EH (cell line): ENCODE results near the gene PLEKHG3.

ENCODE experiments used
- DNase-seq: peaks from one replicate; pipeline ENCODE4 v3.0.0-alpha.2; 2015; ENCODE audit warnings: low read depth

Gene PLEKHG3

DNA sequence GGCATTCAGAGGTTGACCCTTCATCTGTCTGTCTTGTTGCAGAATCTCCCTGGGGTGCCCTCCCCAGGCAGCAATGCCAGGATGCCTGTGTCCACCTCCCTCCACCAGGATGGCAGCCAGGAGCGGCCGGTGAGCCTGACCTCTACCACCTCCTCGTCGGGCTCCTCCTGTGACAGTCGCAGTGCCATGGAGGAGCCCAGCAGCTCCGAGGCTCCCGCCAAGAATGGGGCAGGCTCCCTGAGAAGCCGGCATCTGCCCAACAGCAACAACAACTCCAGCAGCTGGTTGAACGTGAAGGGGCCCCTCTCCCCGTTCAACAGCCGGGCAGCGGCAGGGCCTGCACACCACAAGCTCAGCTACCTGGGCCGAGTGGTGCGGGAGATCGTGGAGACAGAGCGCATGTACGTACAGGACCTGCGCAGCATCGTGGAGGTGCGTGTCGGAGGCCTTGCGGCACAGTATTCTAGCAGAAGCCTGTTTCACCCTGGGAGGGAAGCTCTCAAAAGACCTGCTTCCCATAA, 23.4 kb downstream of the PLEKHG3 start:
- DNase-seq, result no peak

DNA sequence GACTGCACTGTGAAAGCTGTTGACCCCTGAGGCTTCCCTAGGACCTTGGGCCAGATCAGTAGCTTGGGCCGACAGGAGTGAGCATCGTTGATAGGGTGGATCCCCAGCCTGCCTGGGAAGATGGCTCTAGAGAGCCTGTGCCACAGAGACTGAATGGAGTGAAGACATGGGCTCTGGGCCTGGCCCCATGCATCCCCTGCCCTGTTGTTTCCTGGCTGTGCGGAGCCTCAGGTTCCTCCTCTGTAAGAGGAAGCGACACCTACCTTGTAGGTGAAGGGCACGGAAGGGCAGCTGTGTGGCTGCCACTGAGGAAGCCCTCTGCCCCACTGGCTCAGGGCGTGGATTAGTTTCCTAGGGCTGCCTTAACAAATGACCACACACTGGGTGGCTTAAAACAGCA, 23.9 kb downstream of the PLEKHG3 start:
- no peak for DNase-seq

DNA sequence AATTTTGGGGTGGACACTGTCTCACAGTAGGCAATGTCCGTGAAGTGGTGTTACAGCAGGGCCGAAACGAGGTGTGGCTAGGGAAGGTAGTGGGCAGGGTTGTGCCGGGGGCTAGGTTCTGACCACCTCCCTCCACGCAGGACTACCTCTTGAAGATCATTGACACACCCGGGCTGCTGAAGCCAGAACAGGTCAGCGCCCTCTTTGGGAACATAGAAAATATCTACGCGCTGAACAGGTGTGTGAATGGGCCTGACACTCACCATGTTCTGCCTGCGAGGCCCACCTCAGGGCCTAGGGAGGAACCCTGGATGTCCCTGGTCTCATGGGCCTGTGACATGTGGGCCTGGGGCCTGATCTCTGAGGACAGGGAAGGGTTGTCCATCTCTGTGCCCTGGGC, 24.6 kb downstream of the PLEKHG3 start:
- DNase-seq, result no peak

DNA sequence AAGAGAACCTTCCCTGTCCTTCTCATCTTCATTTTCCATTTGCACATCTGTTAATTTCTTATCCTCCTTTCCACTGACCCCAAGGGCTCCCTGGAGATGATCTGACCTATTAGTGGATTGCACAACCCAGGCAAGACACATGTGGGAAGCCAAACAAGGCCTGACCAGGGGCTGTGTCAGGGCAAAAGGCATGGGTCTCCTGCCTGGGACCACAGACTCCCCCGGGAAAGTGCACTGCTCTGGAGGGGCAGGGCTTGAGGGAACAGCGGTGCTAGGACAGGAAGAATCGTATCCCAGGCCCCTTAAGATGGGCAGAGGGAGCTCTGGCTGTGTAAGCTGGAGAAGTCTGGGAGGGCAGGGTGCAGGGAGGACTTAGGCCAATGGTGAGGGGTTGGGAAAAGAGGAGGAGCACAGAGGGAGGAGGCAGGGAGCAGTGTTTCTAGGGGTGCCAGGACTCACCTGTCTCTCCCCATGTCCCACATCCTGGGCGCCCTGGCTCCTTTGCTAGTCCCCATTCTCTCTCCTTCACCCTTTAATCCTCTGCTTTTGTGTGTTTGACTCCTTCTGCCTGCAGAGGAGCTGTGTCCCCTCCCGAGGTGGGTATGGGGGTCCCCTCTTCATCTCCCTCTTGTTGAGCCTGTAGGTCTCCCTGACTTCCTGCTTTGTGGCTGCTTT, 25.3 kb downstream of the PLEKHG3 start:
- DNase-seq, result no peak

DNA sequence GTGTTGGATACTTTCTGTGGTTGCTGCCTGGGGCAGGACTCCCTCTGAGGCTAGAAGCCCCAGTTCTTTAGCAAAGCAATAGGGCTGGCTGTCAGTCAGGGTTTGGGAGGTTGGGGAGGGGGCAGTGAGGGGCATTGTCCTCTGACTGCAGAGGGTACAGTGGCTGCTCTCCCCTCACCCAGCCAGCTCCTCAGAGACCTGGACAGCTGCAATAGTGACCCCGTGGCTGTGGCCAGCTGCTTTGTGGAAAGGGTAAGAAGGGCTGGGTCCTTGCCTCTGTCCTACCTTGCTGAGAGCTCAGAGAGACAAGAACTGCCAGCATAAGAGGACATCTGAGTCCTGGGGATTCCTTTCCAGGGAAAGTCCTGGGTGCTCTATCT, 25.8 kb downstream of the PLEKHG3 start:
- DNase-seq, result no peak

DNA sequence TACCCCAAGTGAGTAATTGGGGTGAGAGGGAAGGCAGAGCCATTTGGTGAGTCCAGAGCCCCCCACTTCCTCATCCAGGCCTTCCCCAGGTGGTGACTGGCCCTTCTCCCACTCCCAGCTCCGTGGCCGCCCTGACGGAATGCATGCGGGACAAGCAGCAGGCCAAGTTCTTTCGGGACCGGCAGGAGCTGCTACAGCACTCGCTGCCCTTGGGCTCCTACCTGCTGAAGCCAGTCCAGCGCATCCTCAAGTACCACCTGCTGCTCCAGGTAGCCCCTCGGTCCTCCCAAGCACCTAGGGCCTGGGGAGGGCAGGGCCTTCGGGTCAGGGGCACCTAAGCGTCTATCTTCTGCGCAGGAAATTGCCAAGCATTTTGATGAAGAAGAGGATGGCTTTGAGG, 26.5 kb downstream of the PLEKHG3 start:
- DNase-seq, result no peak

DNA sequence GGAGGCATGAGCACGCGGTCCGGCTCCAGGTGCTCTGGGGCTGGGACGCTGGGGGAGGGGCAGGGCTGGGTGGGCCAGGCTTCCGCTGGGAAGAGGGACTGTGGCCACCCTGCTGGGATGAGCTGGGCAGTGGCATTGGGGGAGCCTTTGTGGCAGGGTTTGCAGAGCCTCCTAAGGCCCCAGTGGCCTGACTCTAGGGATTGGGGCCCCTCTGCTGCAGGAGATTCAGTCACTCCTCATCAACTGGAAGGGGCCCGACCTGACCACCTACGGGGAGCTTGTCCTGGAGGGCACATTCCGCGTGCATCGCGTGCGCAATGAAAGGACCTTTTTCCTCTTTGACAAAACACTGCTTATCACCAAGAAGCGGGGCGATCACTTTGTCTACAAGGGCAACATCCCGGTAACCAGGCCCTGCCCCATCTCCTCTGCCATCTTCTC, 26.9 kb downstream of the PLEKHG3 start:
- no peak for DNase-seq

DNA sequence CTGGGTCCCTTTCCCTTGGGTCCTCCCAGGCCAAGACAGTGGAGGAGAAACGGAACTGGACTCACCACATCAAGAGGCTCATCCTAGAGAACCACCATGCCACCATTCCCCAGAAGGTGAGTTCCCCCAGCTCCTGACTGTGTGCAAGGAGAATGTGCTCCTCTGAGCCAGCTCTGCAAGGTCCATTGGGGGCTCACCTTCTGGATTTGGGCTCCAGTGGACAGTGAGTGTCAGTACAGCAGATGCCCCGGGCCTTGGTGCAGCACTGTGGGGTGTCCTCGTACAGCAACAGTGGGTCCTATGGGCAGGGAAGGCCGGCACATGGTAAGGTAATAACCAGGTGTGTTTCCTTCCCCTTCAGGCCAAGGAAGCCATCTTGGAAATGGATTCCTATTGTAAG, 27.8 kb downstream of the PLEKHG3 start:
- no peak for DNase-seq

DNA sequence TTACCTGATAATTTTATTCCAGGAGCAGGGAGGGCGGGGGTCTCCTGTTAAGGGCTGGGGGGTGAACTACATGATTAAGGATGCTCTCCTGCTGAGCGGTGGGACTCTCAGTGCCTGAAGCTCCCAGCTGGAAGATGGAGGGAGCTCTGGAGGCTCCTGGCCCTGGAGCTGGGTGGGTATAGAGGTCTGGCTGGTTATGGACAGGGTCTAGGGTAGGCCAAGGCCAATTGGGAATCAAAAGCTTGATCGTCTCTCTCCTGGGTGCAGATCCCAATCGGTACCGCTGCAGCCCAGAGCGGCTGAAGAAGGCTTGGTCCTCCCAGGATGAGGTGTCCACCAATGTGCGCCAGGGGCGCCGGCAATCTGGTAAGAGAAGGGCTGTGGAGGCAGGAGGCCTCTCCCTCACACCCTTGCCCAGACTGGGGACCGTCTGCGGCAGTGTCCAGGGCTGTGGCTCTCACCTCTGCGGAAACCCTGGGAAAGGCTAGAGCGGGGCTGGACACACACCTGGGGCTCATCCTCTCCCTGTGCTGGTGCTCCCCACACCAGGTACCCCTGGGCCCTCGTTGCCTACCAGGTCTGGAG, 28.4 kb downstream of the PLEKHG3 start:
- no peak for DNase-seq

DNA sequence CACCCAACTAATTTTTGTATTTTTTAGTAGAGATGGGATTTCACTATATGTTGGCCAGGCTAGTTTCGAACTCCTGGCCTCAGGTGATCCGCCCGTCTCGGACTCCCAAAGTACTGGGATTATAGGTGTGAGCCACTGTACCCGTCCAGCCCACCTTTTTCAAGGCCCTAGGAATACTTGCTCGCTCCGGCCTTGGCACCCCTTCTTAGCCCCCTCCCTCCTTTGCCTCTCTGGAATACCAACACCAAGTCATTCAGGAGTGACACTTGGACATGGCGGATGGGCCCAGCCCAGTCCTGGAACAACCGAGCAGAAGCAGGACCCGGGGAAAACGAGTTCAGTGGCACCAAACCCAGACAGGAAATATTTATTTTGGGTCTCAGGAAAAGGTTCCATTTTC, 29.1 kb downstream of the PLEKHG3 start:
- no peak for DNase-seq

DNA sequence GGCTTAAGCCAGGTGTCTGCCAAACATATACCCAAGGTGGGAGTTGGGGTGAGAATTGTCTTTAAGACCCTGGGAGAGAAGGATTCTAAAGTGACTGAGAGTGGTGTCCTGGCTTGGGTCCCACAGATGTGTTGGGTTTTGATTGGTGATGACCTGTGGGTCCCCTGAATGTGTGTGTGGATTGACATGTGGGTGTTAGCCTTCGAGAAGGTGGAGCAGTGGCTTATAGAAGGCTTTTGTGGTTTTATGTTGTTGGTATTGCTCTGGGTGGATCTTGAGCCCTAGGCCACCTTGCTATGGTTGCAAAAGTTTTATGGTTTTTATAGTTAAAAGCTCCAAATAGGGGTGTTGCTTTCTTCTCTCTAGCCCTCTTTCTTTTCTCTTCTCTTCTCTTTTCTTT, 29.7 kb downstream of the PLEKHG3 start:
- DNase-seq, result no peak

DNA sequence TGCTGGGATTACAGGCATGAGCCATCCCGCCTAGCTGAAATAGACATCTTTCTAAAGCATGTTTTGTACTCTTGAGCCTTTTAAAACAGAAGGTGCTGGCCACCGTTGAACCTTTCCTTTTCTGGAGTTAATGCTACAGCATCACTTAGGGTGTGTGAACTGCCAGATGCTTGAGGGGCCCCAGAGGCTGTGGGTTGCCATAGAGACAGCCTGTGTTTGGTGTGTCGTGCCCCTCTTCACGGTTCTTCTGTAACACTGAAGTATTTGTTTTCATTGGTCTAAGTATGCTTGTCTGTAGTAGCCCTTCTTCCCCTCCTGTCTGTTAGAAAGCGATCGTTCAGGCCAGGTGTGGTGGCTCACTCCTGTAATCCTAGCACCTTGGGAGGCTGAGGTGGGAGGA, 30.8 kb downstream of the PLEKHG3 start:
- DNase-seq, result no peak

DNA sequence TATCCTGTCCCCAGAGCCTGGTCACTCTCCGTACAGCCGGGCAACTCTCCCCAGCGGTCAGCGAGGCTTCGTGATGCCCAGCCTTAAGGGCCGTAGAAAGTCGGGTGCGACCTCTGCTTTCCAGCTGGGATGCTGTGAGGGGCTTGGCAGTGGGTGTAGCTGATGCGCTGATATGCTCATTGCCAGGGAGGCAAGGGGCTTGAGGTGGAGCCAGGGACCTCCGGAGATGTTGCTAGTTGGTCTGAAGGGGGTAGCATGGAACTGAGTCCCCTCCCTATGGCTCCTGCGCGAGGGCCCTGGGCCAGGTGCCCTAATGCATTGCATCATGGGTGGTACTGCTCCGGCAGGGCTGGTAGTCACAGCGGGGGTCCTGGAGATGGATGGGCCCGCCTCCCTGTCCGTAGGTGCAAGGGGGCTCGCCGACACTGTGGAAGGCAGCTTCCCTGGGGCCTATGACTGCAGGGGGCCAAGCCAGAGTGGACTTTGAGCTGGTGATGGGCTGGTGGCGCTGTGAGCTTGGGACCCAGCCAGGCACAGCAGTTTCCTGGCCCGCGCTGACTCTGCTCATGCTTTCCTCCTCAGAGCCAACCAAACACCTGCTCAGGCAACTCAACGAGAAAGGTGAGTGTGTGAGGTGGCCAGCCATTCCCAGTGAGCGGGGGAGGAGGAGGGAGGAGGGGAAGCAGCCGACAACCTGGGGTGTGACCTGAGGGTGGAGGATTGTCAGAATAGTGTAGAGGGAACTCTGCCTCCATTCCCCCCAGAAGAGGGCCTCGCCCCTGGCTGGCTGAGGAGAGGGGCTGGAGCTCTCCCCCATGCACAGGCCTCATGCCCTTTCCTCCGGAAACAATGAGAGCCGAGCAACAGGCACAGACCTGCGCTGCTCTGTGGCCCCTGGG, 32.3 kb downstream of the PLEKHG3 start:
- DNase-seq, result no peak

DNA sequence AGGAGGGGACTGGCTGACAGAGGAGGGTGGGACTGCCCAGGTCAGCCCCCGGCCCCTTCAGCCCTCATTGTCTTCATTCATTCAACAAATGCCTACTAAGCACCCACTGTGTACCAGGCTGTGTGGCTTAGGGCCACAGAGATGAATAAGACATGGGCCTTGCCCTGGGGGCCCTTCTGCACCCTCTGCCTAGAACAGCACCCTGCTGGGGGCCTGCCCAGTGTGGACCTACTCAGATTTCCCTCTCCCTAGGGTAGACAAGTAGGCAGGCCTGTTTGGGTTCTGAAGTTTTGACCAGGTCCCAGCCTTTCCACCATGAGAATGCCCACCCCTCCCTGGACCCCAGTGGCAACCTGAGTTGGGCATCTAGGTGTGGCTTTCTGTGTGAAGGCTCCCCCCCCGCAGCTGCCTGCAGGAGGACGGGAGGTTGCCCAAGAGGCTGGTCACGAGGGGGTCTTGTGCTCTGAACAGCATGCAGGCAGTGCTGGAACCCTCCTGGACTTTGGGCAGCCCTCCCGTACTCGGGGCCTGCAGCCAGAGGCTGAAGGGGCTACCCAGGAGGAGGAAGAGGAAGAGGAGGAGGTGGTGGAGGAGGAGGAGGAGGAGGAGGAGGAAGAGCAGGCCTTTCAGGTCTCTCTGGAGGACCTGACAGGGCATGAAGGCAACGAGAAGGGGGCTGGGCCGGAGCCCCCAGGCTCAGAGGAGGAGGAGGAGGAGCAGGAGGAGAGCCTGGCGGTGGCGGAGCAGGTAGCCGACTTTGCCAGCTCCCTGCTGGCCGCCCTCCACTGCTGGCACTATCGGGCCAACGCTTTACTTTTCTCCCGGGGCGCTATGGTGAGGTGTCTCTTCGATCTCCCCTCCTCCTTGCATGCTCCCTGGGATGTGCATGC, 33.4 kb downstream of the PLEKHG3 start:
- no peak for DNase-seq

DNA sequence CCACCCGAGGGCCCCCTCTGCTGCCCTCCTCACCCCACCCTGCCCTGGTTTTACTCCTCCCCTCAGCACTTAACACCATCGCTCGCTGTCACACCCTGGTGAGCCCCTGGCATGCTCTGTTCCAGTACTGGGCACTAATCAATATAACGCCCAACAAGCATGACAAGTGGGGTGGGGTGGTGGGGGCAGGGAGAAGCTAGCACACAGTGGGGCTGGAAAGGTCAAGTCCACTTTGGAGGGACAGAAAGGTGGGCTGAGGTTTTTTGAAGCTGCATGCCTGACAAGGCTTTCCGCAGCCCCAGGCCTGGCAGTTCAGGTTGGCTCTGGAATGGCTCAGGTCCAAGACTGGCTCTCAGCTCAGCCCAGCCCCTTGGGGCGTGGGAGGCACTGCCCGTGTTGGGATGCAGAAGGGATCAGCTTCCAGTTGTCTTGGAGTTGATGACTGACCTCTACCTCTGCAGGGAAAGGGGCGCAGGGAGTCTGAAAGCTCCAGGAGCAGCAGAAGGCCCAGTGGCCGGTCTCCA, 34.1 kb downstream of the PLEKHG3 start:
- no peak for DNase-seq

DNA sequence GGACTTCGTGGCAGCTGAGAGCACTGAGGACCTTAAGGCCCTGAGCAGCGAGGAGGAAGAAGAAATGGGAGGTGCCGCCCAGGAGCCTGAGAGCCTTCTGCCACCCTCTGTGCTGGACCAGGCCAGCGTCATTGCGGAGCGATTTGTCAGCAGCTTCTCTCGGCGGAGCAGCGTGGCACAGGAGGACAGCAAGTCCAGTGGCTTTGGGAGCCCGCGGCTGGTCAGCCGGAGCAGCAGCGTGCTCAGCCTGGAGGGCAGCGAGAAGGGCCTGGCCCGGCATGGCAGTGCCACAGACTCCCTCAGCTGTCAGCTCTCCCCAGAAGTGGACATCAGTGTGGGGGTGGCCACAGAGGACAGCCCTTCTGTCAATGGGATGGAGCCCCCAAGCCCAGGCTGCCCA, 37.0 kb downstream of the PLEKHG3 start:
- DNase-seq, result no peak

DNA sequence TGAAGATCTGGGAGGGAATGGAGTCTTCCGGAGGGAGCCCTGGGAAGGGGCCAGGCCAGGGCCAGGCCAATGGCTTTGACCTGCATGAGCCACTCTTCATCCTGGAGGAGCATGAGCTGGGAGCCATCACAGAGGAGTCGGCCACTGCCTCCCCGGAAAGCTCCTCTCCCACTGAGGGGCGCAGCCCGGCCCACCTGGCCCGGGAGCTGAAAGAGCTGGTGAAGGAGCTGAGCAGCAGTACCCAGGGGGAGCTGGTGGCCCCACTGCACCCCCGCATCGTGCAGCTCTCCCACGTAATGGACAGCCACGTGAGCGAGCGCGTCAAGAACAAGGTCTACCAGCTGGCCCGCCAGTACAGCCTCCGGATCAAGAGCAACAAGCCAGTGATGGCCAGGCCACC, 37.7 kb downstream of the PLEKHG3 start:
- no peak for DNase-seq

DNA sequence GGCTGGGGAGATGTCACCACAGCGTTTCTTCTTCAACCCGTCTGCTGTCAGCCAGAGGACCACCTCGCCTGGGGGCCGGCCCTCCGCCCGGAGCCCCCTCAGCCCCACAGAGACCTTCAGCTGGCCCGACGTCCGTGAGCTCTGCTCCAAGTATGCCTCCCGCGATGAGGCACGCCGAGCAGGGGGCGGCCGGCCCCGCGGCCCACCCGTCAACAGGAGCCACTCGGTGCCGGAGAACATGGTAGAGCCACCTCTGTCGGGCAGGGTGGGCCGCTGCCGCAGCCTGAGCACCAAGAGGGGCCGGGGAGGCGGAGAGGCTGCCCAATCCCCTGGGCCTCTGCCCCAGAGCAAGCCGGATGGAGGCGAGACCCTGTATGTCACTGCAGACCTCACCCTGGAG, 38.8 kb downstream of the PLEKHG3 start:
- no peak for DNase-seq

DNA sequence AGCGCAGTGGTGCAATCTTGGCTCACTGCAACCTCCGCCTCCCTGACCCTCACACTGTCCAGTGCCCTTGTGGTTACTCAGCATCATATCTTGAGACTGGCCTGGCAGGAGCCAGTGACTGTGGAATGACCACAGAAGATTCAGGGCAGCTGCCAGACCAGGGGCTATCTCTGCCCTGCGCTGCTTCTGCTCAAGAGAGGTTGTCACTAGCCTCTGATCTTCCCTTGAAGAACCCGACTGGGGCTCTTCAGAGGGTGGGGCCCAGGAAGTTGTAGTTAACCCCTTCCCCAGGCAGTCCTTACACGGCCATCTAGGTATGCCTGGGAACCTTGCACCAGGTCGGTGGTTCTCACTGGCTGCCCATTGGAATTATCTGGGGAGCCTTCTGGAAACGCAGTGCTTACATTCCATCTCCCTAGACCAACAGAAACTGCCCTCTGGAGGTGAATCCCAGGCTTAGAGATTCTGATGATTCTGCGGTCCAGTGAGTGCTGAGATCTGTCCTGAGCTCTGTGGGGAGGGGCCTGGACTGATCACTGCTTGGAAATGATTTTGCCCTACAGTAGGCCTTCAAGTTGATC, 41.4 kb downstream of the PLEKHG3 start:
- peak; percentile 45 for DNase-seq

DNA sequence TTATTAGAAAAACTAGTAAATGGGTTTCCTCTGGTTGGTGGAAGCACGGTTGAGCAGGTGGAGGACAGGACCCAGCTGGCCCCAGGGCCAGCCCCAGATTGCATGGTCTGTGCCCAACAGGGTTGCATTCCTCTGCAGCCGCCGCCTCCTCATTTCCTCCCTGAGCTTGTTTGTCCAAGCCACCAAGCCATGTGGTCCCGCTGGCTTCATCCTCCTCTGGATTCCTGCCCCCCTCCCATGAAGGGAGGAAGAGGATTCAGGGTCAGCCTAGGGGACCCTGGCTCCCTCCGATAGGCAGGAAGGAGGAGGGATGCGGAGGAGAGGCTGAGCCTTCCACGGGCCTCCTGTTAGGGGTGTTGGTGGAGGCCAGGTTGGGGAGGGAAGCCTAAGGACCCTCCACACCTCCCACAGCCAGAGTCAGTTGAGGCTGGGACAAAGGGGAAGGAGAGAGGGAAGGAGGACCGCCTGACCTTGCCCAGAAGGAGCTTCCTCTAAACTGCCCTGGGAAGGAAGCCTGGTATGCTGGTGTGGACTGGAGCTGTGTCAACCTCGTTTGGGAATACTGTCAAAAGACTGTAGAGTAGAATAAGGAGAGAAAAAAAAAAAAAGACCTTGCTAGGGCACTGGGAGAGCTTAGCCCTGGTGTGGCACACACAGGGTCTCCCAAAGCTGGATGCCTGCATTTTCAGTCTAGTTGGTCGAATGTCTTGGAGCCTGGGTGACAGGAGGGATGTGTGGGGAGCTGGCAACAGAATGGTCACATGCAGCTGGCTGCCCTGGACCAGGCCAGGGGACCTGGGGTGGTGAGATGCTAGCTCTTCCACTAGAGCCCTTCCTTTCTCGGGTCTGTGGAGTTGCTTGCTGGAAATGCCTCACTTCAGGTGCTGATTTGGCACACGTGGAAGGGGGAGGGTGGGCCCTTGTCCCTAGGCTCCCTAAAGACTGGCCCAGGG, 42.4 kb downstream of the PLEKHG3 start:
- DNase-seq, result peak; percentile 53
